GM19397 (cell line): ENCODE measurements around the gene BEND7.
"Not testable (repeated sequence)": the region's sequence is repeated elsewhere in the genome, so short reads cannot be mapped to it uniquely, and the experiment has no call there.

Source experiments
- ATAC-seq: cut with Tn5 transposase; IDR thresholded peaks from one replicate; pipeline ENCODE4 v1.9.1; 2021; ENCODE audit warnings: mild to moderate bottlenecking, moderate library complexity; ENCODE audit not compliant: unreplicated experiment

BEND7 gene

GRCh38 chr10:13528875-13529713 lies at the start of gene BEND7:
TSS of gene BEND7 (minus strand) at chr10:13529014. CDS start at chr10:13528533, 481 bp downstream.
- ATAC-seq: no peak

- ATAC-seq: no peak
These were observed 45.1 kb upstream of the BEND7 start for GRCh38 chr10:13573960-13574359.

- no peak for ATAC-seq
These were observed 42.7 kb upstream of the BEND7 start for GRCh38 chr10:13571541-13571940.

- no peak for ATAC-seq
These were observed 38.2 kb upstream of the BEND7 start for GRCh38 chr10:13567030-13567429.

- no peak for ATAC-seq
These were observed 35.8 kb upstream of the BEND7 start for GRCh38 chr10:13564576-13564975.

- no peak for ATAC-seq
These were observed 34.9 kb upstream of the BEND7 start for GRCh38 chr10:13563481-13564445.

- ATAC-seq: no peak
These were observed 31.8 kb upstream of the BEND7 start for GRCh38 chr10:13560597-13560996.

- no peak for ATAC-seq
These were observed 30.4 kb upstream of the BEND7 start for GRCh38 chr10:13559124-13559700.

- no peak for ATAC-seq
These were observed 27.2 kb upstream of the BEND7 start for GRCh38 chr10:13555884-13556510.

- ATAC-seq: no peak
These were observed 22.0 kb upstream of the BEND7 start for GRCh38 chr10:13550802-13551201.

GRCh38 chr10:13542533-13542932 lies 13.7 kb upstream of the BEND7 start:
- no peak for ATAC-seq

- not testable (repeated sequence) for ATAC-seq
These were observed 9.2 kb upstream of the BEND7 start for GRCh38 chr10:13537985-13538384.

- ATAC-seq: no peak
These were observed 8.0 kb upstream of the BEND7 start for GRCh38 chr10:13536674-13537366.

GRCh38 chr10:13535346-13535745 lies 6.5 kb upstream of the BEND7 start:
- no peak for ATAC-seq

GRCh38 chr10:13529714-13529973 lies 830 bp upstream of the BEND7 start:
- no peak for ATAC-seq

- ATAC-seq: no peak
These were observed 515 bp downstream of the BEND7 start for GRCh38 chr10:13528123-13528874.

- no peak for ATAC-seq
These were observed 1.0 kb downstream of the BEND7 start for GRCh38 chr10:13527864-13528122.

- no peak for ATAC-seq
These were observed 1.6 kb downstream of the BEND7 start for GRCh38 chr10:13526948-13527863.

GRCh38 chr10:13525663-13526062 lies 3.2 kb downstream of the BEND7 start:
- no peak for ATAC-seq
